SK-N-SH treated with all-trans-retinoic acid at 6 μM for 48 hours (cell line): ENCODE data around the gene RASA3.

Experiments
- ATAC-seq: fragments of 200-7000 bp; cut with Tn5 transposase; 3 replicates; pipeline ENCODE4 v1.9.1; 2020; ENCODE audit warnings: mild to moderate bottlenecking, moderate library complexity
- ARNTL ChIP-seq: fragments of 450-650 bp; formaldehyde crosslinking; IDR thresholded peaks from 2 replicates; pipeline ENCODE4 v1.5.0; 2020; ENCODE audit warnings: low read depth, mild to moderate bottlenecking, moderate library complexity, borderline replicate concordance
- ESRRG ChIP-seq: fragments of 250-450 bp; sonication (Bioruptor Pico); IDR thresholded peaks from 2 replicates; pipeline ENCODE4 v1.6.1; 2021; ENCODE audit warnings: mild to moderate bottlenecking
- GLIS3 ChIP-seq: fragments of 250-450 bp; sonication (Bioruptor Pico); IDR thresholded peaks from 2 replicates; pipeline ENCODE4 v1.5.0; 2020; ENCODE audit warnings: mild to moderate bottlenecking, moderate library complexity
- ISL1 ChIP-seq: fragments of 250-450 bp; sonication (Bioruptor Pico); IDR thresholded peaks from 2 replicates; pipeline ENCODE4 v2.1.2; 2022; ENCODE audit warnings: mild to moderate bottlenecking, moderate library complexity
- OSR1 ChIP-seq: fragments of 250-450 bp; sonication (Bioruptor Pico); IDR thresholded peaks from 2 replicates; pipeline ENCODE4 v1.8.0; 2022; ENCODE audit warnings: moderate library complexity, mild to moderate bottlenecking, inconsistent platforms
- PPARA ChIP-seq: fragments of 250-450 bp; sonication (Bioruptor Pico); IDR thresholded peaks from 2 replicates; pipeline ENCODE4 v1.5.0; 2020; ENCODE audit warnings: mild to moderate bottlenecking, borderline replicate concordance
- RARB ChIP-seq: fragments of 250-450 bp; sonication (Bioruptor Pico); IDR thresholded peaks from 2 replicates; pipeline ENCODE4 v1.8.0; 2021; ENCODE audit warnings: mild to moderate bottlenecking, moderate library complexity
- SNAI2 ChIP-seq: fragments of 250-450 bp; sonication (Bioruptor Pico); IDR thresholded peaks from 2 replicates; pipeline ENCODE4 v1.5.0; 2020; ENCODE audit warnings: mild to moderate bottlenecking, moderate library complexity
- TCF4 ChIP-seq: fragments of 250-450 bp; sonication (Bioruptor Pico); IDR thresholded peaks from 2 replicates; pipeline ENCODE4 v1.8.0; 2021; ENCODE audit warnings: mild to moderate bottlenecking, moderate library complexity, borderline replicate concordance
- TOX ChIP-seq: fragments of 250-450 bp; sonication (Bioruptor Pico); IDR thresholded peaks from 2 replicates; pipeline ENCODE4 v1.8.0; 2021; ENCODE audit warnings: mild to moderate bottlenecking, moderate library complexity, borderline replicate concordance
- ZC3H10 ChIP-seq: fragments of 250-450 bp; sonication (Bioruptor Pico); IDR thresholded peaks from 2 replicates; pipeline ENCODE4 v1.5.1; 2021; ENCODE audit warnings: mild to moderate bottlenecking, moderate library complexity
- ZFP3 ChIP-seq: fragments of 250-450 bp; sonication (Bioruptor Pico); IDR thresholded peaks from 2 replicates; pipeline ENCODE4 v1.5.0; 2020; ENCODE audit warnings: mild to moderate bottlenecking, moderate library complexity
- ZFP30 ChIP-seq: fragments of 450-650 bp; formaldehyde crosslinking; IDR thresholded peaks from 2 replicates; pipeline ENCODE4 v1.5.0; 2022; ENCODE audit warnings: mild to moderate bottlenecking, moderate library complexity
- ZNF565 ChIP-seq: fragments of 450-650 bp; formaldehyde crosslinking; conservative IDR thresholded peaks from 2 replicates; pipeline ENCODE4 v1.5.0; 2020; ENCODE audit warnings: low read depth, mild to moderate bottlenecking, moderate library complexity
- ZNF70 ChIP-seq: fragments of 450-650 bp; formaldehyde crosslinking; IDR thresholded peaks from 2 replicates; pipeline ENCODE4 v1.5.0; 2020; ENCODE audit warnings: mild to moderate bottlenecking, moderate library complexity
- ZNF8 ChIP-seq: fragments of 450-650 bp; formaldehyde crosslinking; IDR thresholded peaks from 2 replicates; pipeline ENCODE4 v1.5.0; 2020; ENCODE audit warnings: mild to moderate bottlenecking, moderate library complexity
- TF ChIP-seq, protein P1 (sequence below): fragments of 250-450 bp; sonication (Bioruptor Pico); IDR thresholded peaks from 2 replicates; pipeline ENCODE4 v1.5.1; 2020; ENCODE audit warnings: low read depth, mild to moderate bottlenecking, moderate library complexity
- TF ChIP-seq, protein P2 (sequence below): fragments of 250-450 bp; sonication (Bioruptor Pico); IDR thresholded peaks from 2 replicates; pipeline ENCODE4 v1.8.0; 2020; ENCODE audit warnings: mild to moderate bottlenecking, moderate library complexity, borderline replicate concordance
- TF ChIP-seq, protein P3 (sequence below): fragments of 250-450 bp; sonication (Bioruptor Pico); IDR thresholded peaks from 2 replicates; pipeline ENCODE4 v1.8.0; 2021; ENCODE audit warnings: low read depth, mild to moderate bottlenecking, moderate library complexity, borderline replicate concordance
- TF ChIP-seq, protein P4 (sequence below): fragments of 250-450 bp; sonication (Bioruptor Pico); IDR thresholded peaks from 2 replicates; pipeline ENCODE4 v1.5.0; 2020; ENCODE audit warnings: mild to moderate bottlenecking, moderate library complexity

The RASA3 gene

DNA sequence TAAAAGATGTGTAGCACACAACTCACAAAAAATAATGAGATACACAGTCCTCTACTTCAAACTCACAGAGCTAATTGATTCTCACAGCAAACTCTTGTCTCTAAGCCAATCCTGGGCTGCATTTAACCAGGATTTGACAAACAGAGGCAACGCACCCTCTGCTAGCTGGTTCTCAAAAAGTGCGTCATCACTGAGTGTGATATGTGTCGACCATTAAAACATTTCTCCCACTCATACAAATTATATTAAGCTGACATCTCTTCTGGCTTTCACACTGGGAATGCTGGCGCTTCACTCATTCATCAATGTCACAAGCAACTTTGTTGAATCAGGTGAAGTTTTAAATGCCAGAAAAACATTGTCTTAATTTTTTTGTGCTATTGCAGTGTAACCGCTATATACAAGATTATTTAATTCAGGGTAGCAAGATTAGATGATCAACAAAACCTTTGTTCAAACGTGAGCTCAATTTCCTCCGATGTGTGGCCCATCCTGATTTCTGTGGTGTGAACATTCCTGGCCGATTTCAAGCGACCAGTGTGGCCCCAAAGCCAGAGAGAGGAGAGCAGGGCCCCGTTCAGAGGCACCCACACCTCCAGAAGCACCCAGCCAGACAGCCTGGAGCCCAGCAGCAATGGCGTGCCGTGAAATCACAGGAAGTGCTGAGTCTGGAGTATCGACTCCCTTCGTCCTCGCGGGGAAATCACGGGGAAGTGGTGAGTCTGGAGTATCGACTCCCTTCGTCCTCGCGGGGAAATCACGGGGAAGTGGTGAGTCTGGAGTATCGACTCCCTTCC lies 49.4 kb downstream of the RASA3 start:
- no peak for ATAC-seq
- TF ChIP-seq, protein P1, sequence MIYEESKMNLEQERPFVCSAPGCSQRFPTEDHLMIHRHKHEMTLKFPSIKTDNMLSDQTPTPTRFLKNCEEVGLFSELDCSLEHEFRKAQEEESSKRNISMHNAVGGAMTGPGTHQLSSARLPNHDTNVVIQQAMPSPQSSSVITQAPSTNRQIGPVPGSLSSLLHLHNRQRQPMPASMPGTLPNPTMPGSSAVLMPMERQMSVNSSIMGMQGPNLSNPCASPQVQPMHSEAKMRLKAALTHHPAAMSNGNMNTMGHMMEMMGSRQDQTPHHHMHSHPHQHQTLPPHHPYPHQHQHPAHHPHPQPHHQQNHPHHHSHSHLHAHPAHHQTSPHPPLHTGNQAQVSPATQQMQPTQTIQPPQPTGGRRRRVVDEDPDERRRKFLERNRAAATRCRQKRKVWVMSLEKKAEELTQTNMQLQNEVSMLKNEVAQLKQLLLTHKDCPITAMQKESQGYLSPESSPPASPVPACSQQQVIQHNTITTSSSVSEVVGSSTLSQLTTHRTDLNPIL (CRISPR knock-in tag), result no peak
- TF ChIP-seq ZNF8 (CRISPR knock-in tag), result no peak
- TF ChIP-seq, protein P2, sequence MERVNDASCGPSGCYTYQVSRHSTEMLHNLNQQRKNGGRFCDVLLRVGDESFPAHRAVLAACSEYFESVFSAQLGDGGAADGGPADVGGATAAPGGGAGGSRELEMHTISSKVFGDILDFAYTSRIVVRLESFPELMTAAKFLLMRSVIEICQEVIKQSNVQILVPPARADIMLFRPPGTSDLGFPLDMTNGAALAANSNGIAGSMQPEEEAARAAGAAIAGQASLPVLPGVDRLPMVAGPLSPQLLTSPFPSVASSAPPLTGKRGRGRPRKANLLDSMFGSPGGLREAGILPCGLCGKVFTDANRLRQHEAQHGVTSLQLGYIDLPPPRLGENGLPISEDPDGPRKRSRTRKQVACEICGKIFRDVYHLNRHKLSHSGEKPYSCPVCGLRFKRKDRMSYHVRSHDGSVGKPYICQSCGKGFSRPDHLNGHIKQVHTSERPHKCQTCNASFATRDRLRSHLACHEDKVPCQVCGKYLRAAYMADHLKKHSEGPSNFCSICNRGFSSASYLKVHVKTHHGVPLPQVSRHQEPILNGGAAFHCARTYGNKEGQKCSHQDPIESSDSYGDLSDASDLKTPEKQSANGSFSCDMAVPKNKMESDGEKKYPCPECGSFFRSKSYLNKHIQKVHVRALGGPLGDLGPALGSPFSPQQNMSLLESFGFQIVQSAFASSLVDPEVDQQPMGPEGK (CRISPR knock-in tag), result no peak
- no peak for TF ChIP-seq ZC3H10 (CRISPR knock-in tag)
- TF ChIP-seq ZFP3, result no peak
- no peak for TF ChIP-seq PPARA (CRISPR knock-in tag)
- no peak for TF ChIP-seq ZNF565 (CRISPR knock-in tag)
- TF ChIP-seq ZNF70 (CRISPR knock-in tag), result no peak
- no peak for TF ChIP-seq SNAI2 (CRISPR knock-in tag)
- no peak for TF ChIP-seq ZFP30 (CRISPR knock-in tag)
- TF ChIP-seq TCF4 (CRISPR knock-in tag), result no peak
- TF ChIP-seq, protein P3, sequence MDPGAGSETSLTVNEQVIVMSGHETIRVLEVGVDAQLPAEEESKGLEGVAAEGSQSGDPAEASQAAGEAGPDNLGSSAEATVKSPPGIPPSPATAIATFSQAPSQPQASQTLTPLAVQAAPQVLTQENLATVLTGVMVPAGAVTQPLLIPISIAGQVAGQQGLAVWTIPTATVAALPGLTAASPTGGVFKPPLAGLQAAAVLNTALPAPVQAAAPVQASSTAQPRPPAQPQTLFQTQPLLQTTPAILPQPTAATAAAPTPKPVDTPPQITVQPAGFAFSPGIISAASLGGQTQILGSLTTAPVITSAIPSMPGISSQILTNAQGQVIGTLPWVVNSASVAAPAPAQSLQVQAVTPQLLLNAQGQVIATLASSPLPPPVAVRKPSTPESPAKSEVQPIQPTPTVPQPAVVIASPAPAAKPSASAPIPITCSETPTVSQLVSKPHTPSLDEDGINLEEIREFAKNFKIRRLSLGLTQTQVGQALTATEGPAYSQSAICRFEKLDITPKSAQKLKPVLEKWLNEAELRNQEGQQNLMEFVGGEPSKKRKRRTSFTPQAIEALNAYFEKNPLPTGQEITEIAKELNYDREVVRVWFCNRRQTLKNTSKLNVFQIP (CRISPR knock-in tag), result no peak
- TF ChIP-seq ARNTL (CRISPR knock-in tag), result no peak
- TF ChIP-seq ISL1 (CRISPR knock-in tag), result no peak
- TF ChIP-seq, protein P4, sequence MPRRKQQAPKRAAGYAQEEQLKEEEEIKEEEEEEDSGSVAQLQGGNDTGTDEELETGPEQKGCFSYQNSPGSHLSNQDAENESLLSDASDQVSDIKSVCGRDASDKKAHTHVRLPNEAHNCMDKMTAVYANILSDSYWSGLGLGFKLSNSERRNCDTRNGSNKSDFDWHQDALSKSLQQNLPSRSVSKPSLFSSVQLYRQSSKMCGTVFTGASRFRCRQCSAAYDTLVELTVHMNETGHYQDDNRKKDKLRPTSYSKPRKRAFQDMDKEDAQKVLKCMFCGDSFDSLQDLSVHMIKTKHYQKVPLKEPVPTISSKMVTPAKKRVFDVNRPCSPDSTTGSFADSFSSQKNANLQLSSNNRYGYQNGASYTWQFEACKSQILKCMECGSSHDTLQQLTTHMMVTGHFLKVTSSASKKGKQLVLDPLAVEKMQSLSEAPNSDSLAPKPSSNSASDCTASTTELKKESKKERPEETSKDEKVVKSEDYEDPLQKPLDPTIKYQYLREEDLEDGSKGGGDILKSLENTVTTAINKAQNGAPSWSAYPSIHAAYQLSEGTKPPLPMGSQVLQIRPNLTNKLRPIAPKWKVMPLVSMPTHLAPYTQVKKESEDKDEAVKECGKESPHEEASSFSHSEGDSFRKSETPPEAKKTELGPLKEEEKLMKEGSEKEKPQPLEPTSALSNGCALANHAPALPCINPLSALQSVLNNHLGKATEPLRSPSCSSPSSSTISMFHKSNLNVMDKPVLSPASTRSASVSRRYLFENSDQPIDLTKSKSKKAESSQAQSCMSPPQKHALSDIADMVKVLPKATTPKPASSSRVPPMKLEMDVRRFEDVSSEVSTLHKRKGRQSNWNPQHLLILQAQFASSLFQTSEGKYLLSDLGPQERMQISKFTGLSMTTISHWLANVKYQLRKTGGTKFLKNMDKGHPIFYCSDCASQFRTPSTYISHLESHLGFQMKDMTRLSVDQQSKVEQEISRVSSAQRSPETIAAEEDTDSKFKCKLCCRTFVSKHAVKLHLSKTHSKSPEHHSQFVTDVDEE (CRISPR knock-in tag), result no peak
- no peak for TF ChIP-seq GLIS3 (CRISPR knock-in tag)
- TF ChIP-seq ESRRG (CRISPR knock-in tag), result no peak
- TF ChIP-seq OSR1, result no peak
- TF ChIP-seq, all 23 proteins: peak for 0

DNA sequence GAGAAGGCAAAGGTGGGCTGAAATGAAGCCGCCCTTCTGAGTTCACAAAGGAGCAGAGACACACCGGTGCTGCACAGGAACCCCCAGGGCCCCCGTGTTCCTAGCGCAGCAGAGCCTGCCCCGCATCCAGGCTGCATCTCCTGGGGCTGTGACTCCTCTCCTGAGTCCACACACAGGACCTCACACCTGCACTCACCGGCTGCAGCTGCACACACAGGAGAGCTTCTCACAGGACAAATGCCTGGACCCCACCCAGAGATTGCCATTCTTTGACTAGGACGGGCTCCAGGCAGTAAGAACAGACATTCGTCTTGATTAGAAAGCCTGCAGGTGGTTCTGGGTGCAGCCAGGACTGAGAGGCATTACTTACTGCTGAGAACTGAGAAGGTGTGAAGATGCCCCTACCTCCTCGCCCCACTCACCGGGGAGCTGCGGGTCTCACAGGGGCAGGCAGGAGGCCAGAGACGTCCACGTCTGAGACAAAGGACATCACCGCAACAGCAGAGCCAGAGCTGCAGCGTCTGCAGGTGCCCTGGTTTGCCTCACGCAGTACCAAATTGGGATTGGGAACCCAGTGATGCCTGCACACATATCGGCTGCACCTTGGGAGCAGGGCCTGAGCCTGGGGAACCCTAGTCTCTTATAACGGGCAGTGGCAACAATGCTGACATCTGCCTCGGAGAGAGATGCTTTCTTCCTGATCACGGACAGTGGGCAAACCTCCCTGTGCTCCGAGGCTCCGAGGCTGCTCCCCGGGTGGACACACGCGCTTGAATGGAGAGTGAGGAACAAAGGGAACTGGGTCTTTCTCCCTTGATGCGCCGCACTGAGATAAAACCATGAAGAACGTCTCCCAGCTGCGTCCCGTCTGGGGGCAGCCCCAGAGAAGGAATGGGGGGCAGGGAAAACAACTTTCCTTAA lies 50.4 kb downstream of the RASA3 start:
- TF ChIP-seq RARB (CRISPR knock-in tag) (no peak), SNAI2 (CRISPR knock-in tag) (no peak), PPARA (CRISPR knock-in tag) (no peak), ZFP3 (no peak)
- ATAC-seq, result no peak

DNA sequence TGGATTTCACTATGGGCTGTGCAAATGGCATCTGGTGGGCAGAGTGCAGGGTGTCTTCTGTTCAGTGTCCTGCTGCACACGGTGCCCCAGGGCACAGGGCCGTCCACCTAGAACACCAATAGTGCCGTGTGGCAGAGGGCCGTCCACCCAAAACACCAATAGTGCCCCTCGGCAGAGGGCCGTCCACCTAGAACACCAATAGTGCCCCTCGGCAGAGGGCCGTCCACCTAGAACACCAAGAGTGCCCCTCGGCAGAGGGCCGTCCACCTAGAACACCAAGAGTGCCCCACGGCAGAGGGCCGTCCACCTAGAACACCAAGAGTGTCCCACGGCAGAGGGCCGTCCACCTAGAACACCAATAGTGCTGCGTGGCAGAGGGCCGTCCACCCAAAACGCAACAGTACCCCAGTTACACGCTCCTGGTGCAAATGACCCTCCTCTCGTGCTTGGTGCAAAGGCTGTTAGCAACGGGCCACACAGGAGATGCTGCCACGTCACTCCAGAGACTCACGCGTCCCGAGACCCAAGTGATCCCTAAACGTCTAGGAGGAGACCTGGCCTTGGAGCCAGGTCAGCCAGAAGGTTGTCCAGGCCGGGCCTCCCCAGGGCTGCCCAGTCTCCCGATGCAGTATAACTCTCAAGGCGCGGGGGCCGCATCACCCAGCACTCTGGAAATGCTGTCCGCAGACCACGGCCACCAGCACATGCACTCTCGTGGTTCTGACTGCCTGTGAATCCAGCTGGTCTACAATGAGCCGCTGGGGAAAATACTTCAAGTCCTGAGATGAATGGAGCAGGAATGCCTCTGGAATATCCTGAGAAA lies 51.5 kb downstream of the RASA3 start:
- no peak for TF ChIP-seq TOX (CRISPR knock-in tag)
- TF ChIP-seq, protein P2 (CRISPR knock-in tag), result no peak
- TF ChIP-seq GLIS3 (CRISPR knock-in tag), result no peak
- no peak for TF ChIP-seq OSR1
- TF ChIP-seq ZNF70 (CRISPR knock-in tag), result no peak
- TF ChIP-seq, protein P3 (CRISPR knock-in tag), result no peak
- no peak for TF ChIP-seq ARNTL (CRISPR knock-in tag)
- TF ChIP-seq, protein P1 (CRISPR knock-in tag), result no peak
- no peak for ATAC-seq
